HG02623 (cell line): ENCODE results near the gene FOXA1.

ENCODE experiments used
- ATAC-seq: cut with Tn5 transposase; IDR thresholded peaks from one replicate; pipeline ENCODE4 v1.9.1; 2021; ENCODE audit warnings: moderate library complexity; ENCODE audit not compliant: unreplicated experiment

FOXA1 gene

DNA sequence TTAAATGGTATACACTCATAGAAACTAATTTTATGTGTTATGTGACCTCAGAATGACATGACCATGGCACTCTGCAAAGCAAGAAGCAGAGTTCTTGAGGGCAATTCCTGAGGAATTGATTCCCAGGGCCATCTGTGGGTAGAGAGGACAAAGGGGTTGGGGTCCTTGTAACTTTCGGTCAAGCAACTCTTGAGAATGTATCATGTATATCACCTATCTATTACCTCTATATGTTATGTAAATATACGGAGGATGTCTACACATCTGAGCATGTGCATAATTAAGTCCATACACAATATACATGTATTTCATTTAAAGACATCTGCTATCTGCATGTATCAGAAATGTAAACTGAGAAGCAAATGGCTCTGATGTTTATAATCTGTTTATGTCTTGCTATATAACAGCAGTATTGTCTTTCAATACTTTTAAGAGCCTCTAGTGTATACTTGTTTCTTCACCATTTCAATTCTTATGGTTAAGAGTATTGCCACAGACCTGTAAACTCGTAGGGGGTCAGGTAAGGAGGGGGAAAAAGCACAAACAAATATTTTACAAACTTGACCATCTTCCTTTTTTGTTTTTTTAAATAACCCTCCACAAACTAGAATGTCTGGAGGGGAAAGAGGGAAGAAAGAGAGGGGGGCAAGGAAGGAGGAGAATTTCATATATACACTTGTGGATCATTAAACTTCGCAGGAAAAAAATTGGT, 4.5 kb downstream of the FOXA1 start:
- ATAC-seq: no peak

DNA sequence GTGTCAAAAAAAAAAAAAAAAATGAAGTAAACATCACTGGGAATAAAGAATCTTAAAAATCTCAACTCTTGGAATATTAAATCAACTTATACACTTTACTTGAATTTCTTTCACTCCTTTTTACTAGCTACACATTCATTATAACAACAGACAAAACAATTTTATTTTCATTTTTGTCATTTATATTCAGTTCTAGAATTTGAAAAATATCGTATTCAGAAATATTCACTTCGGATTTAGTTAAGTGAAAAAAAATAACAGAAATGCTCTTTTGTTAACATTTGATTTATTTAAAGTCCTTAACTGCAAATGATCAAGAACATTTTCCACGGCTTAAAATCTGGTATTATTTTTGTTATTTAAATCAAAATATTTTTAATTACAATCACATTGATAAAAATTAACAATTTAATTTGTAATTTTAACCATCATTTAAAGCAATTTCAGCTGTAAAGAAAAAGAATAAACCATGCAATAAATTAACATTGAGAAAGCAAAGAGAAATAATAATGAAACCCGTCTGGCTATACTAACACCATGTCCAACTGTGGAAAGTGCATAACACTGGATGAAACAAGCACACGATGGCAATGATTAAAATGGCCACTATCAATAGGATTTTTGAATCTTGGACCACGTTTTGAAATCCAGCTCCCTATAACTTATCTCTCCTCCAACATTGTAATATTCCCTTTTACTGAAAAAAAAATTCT, 5.2 kb downstream of the FOXA1 start:
- ATAC-seq: no peak

- ATAC-seq: no peak
Observed at GRCh38 chr14:37588956-37589714, 5.9 kb downstream of the FOXA1 start.

DNA sequence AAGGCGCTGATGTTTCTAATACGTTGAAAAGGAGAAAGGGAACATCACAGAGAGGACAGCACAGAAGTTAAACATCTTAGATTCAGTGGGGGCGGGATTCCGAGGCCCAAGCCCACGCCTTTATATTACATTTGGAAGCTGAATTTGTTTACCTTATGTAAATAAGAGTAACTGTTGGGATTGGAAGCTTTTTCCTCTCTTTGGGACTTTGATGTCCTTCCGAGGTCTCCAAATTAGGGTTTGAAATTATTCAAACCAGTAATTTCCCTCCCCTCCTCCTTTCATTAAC, 6.4 kb downstream of the FOXA1 start:
- ATAC-seq: no peak

GRCh38 chr14:37587881-37588666, 7.0 kb downstream of the FOXA1 start:
- no peak for ATAC-seq

DNA sequence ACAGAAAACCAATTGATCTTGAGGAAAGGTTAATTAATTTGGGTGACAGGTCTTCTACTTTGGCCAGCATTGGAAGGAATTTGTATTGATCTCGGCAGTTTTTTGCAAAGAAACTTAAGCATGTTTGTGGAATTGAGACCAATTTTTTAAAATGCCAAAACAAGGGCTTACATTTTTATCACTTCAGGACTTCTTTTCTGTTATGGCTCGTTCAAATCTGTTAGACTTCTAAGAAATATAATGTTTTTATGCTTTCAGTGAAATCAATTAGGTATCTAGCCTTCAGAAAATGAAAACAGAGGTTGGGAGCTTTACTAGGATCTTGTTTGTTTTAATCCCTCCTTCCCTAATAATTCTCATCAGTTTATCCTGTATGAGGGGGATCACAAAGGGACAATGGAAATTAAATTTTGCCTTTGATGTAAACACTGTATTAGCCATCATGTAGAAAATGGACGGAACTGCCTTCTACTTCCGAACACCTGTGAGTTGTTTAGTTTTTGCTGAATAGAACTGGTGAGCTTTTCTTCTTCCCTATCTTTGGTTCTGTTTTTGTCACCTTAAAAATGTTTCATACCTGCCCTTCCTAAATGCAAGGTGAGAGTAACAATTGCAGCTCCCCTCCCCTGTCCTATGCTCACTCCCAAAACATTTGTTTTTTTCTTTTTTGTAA, 7.8 kb downstream of the FOXA1 start:
- ATAC-seq: no peak

GRCh38 chr14:37586797-37587130, 8.3 kb downstream of the FOXA1 start:
- ATAC-seq: no peak

GRCh38 chr14:37585971-37586796, 8.9 kb downstream of the FOXA1 start:
- ATAC-seq: no peak

GRCh38 chr14:37585101-37585511, 9.9 kb downstream of the FOXA1 start:
- ATAC-seq: no peak

- no peak for ATAC-seq
Observed at GRCh38 chr14:37584211-37585100, 10.6 kb downstream of the FOXA1 start.

- ATAC-seq: no peak
Observed at GRCh38 chr14:37583358-37584210, 11.5 kb downstream of the FOXA1 start.

GRCh38 chr14:37580146-37580545, 14.9 kb downstream of the FOXA1 start:
- ATAC-seq: no peak

DNA sequence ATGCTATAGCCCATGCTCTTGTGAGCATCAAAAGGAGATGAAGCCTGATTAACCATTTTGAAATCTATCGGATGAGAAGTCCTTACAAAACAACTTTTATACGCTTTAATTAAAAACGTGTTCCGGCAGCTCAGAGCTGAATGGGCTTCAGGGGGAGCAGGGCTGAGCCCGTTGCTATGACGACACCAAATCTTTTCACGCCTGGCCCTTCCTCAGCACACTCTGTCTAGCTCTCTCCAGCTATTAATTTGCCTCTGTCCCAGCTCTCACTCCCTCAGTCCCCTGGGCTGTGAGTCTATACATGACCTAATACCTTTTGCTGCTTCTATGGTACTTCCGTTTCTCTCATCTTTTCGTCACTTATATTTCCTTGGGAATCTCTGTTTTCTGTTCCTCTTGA, 15.8 kb downstream of the FOXA1 start:
- ATAC-seq: no peak

- no peak for ATAC-seq
Observed at GRCh38 chr14:37573356-37573755, 21.7 kb downstream of the FOXA1 start.

DNA sequence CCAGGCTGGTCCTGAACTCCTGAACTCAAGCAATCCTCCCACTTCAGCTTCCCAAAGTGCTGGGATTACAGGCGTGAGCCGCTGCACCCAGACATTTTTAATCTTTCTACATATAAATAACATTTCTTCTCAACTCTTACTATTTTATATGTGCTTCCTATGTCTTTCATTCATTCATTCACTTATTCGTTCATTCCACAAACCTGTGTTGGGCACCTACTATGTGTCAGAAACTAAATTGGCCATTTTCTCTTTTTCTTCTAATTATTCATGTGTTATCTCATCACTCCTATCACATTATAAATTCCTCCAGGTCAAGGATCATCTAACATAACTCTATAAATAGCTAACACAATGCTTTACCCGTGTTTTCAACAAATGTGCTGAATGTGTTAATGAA, 23.7 kb downstream of the FOXA1 start:
- no peak for ATAC-seq

DNA sequence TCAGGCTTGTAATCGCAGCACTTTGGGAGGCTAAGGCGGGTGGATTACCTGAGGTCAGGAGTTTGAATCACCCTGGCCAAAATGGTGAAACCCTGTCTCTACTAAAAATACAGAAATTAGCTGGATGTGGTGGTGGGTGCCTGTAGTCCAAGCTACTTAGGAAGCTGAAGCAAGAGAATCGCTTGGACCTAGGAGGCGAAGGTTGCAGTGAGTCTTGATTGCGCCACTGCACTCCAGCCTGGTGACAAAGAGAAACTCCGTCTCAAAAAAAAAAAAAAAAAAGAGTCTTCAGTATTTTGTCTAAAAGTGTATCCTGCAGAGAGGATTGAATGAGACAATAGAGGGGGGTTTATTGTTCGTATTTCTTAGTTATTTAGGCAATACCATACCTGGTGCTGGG, 25.3 kb downstream of the FOXA1 start:
- ATAC-seq: no peak

DNA sequence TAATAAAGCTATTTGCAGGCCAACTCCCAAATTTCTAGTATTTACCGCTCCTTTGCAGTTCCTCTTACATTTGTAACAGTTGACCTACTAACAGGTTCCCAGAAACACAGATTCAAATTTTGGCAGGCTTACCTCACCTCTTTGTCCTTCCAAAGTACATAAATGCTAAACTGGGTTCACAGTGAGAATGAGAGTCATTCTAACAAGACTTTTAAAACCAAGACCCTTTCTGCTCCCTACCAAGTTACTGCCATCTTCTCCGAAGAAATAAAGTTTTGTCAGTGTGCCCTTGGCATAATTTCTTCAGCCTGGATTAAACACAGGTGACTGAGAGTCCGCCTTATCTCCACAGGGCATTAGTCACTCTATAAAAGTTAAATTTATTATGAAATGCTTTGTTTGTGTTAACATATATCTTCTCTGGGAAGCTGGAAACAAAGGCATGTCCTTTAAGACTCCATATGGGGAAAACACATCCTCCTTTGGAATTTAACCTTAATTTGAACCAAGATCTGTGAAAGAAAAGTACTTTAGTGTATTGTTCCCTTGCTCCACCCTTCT, 28.2 kb downstream of the FOXA1 start:
- ATAC-seq: no peak

- ATAC-seq: no peak
Observed at GRCh38 chr14:37565550-37565949, 29.5 kb downstream of the FOXA1 start.
